Measurements from ENCODE around the gene SETX. TPM values are rescaled to one million over a fixed set of nuclear protein-coding genes. Genes with fewer than 3 reads are reported as not detected.
A peak's percentile ranks its signal among the peaks of the same experiment; 100 is the strongest.

The SETX gene
- total and polyA plus RNA-seq, 10 of the 15 experiments (the other 5 are each of a cell fraction or from before 2014, with no cell fraction given), result 15.8 to 75.7 (median 37.0) TPM

DNA sequence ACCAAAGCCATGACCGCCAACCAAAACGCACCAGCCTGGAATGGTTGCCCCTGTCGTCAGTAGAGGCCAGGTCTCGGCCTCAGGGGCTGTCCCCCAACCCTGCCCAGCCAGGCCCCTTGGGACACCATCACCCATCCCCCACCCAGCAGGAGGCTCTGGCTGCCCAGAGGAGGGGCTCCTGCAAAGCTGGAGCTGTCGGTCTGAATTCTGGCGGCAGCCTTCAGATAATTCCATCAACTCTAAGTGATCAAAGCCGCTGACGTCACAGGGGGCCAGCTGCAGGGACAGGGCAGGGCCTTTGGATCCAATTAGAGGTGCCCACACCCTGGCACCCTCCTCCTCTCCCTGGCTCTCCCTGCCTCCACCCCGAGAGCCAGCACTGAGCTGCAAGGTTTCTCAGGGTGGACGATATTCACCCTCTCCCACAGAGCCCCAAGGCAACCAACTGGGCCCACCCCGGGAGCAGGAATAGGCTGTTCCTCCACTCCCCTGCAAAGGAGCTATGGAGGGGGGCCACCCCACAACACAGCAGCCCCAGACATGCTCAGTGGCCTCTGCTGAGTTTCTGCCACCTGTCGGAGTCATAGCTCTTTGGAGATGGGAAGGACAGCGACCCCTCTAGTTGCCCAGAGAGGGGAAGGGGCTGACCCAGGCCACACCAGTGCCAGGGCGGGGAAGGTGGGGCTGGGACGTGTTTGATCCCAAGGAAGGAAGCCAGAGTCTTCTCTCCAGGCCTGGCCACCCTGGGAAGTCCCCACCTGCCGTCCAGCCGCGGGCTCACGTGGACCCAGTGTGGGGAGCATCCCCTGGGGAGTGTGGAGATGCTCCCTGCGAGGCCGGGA, 114.6 kb downstream of the SETX start:
- ChIA-PET SMC1A (ENCODE audit: uncharacterized antibody, unreplicated experiment) (interaction anchor here (0.9 kb wide), 1 partner anchor 483 kb away, joined by 3 read pairs; no protein-coding TSS in a partner anchor), RAD21 (ENCODE audit: unreplicated experiment) (interaction anchor here (1.1 to 1.2 kb wide), 2 partner anchors 15 to 484 kb away, joined by 3 to 4 read pairs; no protein-coding TSS in a partner anchor), POLR2A (no interaction called here), CTCF (interaction anchor here (0.6 to 8.3 kb wide), 6 partner anchors 11 to 480 kb away, joined by 3 to 155 read pairs (median 6); no protein-coding TSS in a partner anchor)
- Histone ChIP-seq H3K36me3 (ENCODE audit: control insufficient read depth in 2 of 2, insufficient read depth in 2 of 2, low read length in 1 of 2) (no peaks in the 10 kb centered on the region), H3K4me3 (no peak overlapping the region; the same call in 1 of the 2 replicates), H3K9ac (ENCODE audit: control insufficient read depth, insufficient read depth, low read length) (no peak overlapping the region), H3K4me2 (ENCODE audit: control insufficient read depth, insufficient read depth) (peak overlapping the region; percentile 42), H3K27ac (ENCODE audit: control insufficient read depth, insufficient read depth) (no peak overlapping the region), H3K79me2 (ENCODE audit: control insufficient read depth, insufficient read depth, low read length) (no peaks in the 10 kb centered on the region), H2AFZ (ENCODE audit: control insufficient read depth, low read depth, low read length) (peak overlapping the region; percentile 41), H4K20me1 (ENCODE audit: control insufficient read depth, insufficient read depth) (no peaks in the 10 kb centered on the region), H3K4me1 (ENCODE audit: control insufficient read depth, insufficient read depth, low read length) (peaks cover 3% of the 10 kb centered on the region), H3K27me3 (replicated peaks in 1 of 2; ENCODE audit: control insufficient read depth in 2 of 2, insufficient read depth in 2 of 2, low read length in 1 of 2) (peaks cover 0 to 6% of the 10 kb centered on the region in 2 experiments; a peak in 1 of 4 replicates), H3K9me3 (replicated peaks; ENCODE audit: control insufficient read depth, insufficient read depth, low read length) (no peaks in the 10 kb centered on the region)
- no TSS peak for BruUV-seq (replicated peaks)
- intact Hi-C loops (cut with micrococcal nuclease; ENCODE audit: unreplicated experiment), result no loop called here
- WGBS (ENCODE audit: insufficient coverage, insufficient replicate concordance, low lambda C conversion rate, missing lambda C conversion rate), result 48% methylated on average over 21 of the region's 21 CpGs
- peak; percentile 33; the same call in 1 of the 2 replicates for TF ChIP-seq IKZF1 (conservative IDR thresholded peaks at IDR 0.05)
- no peak for TF ChIP-seq ZNF217 (IDR thresholded peaks at IDR 0.05)
- no peak for ATAC-seq
- no peak for DNase-seq (ENCODE audit: low read depth, low spot score)
- in situ Hi-C loops (cut with MboI), result loop anchor here (25.0 kb wide), 1 partner anchor 653 kb away; no protein-coding TSS in a partner anchor
- no peak for FAIRE-seq

DNA sequence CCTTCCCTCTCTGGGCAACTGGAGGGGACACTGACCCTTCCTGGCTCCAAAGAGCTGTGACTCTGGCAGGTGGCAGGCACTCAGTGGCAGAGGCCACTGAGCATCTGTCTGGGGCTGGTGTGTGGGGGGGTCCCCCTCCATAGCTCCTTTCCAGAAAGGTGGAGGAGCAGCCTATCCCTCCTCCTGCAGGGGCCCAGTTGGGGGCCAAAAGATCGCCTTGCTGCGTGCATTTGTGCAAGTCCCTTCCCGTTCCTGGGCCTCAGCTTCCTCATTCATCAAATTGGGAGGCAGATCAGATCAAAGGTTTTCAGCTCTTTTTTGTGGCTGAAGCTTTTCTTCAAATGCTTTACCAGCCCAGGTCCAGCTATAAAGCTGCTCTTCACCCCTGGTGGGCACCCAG, 115.3 kb downstream of the SETX start:
- ChIA-PET CTCF (interaction anchor here (0.6 to 8.3 kb wide), 9 partner anchors 12 to 480 kb away, joined by 3 to 155 read pairs (median 4); no protein-coding TSS in a partner anchor), RAD21 (ENCODE audit: unreplicated experiment) (interaction anchor here (1.1 to 1.2 kb wide), 2 partner anchors 15 to 483 kb away, joined by 3 to 4 read pairs; no protein-coding TSS in a partner anchor), POLR2A (no interaction called here), SMC1A (ENCODE audit: uncharacterized antibody, unreplicated experiment) (interaction anchor here (0.9 kb wide), 1 partner anchor 482 kb away, joined by 3 read pairs; no protein-coding TSS in a partner anchor)
- H3K9ac ChIP-seq (ENCODE audit: control insufficient read depth, insufficient read depth, low read length), result no peak overlapping the region
- no TSS peak for BruUV-seq (replicated peaks)
- H3K4me2 ChIP-seq (ENCODE audit: control insufficient read depth, insufficient read depth), result no peak overlapping the region
- H3K4me1 ChIP-seq (ENCODE audit: control insufficient read depth, insufficient read depth, low read length), result peaks cover 3% of the 10 kb centered on the region
- FAIRE-seq (no peak), DNase-seq (ENCODE audit: low read depth, low spot score) (no peak), ATAC-seq (no peak)
- H2AFZ ChIP-seq (ENCODE audit: control insufficient read depth, low read depth, low read length), result no peak overlapping the region
- H3K27ac ChIP-seq (ENCODE audit: control insufficient read depth, insufficient read depth), result no peak overlapping the region
- no peak overlapping the region for H3K4me3 ChIP-seq
- no peaks in the 10 kb centered on the region for H3K9me3 ChIP-seq (replicated peaks; ENCODE audit: control insufficient read depth, insufficient read depth, low read length)
- no peaks in the 10 kb centered on the region for H4K20me1 ChIP-seq (ENCODE audit: control insufficient read depth, insufficient read depth)
- no peaks in the 10 kb centered on the region for H3K79me2 ChIP-seq (ENCODE audit: control insufficient read depth, insufficient read depth, low read length)
- intact Hi-C loops (cut with micrococcal nuclease; ENCODE audit: unreplicated experiment), result no loop called here
- H3K27me3 ChIP-seq (replicated peaks in 1 of 2; ENCODE audit: control insufficient read depth in 2 of 2, insufficient read depth in 2 of 2, low read length in 1 of 2), result peaks cover 0 to 6% of the 10 kb centered on the region in 2 experiments; a peak in 1 of 4 replicates
- H3K36me3 ChIP-seq (ENCODE audit: control insufficient read depth in 2 of 2, insufficient read depth in 2 of 2, low read length in 1 of 2), result no peaks in the 10 kb centered on the region
- in situ Hi-C loops (cut with MboI), result loop anchor here (25.0 kb wide), 1 partner anchor 652 kb away; no protein-coding TSS in a partner anchor
- 17% methylated on average over 3 of the region's 3 CpGs for WGBS (ENCODE audit: insufficient coverage, insufficient replicate concordance, low lambda C conversion rate, missing lambda C conversion rate)
- TF ChIP-seq BACH1 (IDR thresholded peaks at IDR 0.05; ENCODE audit: borderline replicate concordance) (no peak), ZBED1 (IDR thresholded peaks at IDR 0.05; ENCODE audit: borderline replicate concordance) (no peak), BCL11A (IDR thresholded peaks at IDR 0.05; ENCODE audit: low read depth, low read length) (no peak), HDGF (IDR thresholded peaks at IDR 0.05) (no peak)
- TF ChIP-seq, protein P1, sequence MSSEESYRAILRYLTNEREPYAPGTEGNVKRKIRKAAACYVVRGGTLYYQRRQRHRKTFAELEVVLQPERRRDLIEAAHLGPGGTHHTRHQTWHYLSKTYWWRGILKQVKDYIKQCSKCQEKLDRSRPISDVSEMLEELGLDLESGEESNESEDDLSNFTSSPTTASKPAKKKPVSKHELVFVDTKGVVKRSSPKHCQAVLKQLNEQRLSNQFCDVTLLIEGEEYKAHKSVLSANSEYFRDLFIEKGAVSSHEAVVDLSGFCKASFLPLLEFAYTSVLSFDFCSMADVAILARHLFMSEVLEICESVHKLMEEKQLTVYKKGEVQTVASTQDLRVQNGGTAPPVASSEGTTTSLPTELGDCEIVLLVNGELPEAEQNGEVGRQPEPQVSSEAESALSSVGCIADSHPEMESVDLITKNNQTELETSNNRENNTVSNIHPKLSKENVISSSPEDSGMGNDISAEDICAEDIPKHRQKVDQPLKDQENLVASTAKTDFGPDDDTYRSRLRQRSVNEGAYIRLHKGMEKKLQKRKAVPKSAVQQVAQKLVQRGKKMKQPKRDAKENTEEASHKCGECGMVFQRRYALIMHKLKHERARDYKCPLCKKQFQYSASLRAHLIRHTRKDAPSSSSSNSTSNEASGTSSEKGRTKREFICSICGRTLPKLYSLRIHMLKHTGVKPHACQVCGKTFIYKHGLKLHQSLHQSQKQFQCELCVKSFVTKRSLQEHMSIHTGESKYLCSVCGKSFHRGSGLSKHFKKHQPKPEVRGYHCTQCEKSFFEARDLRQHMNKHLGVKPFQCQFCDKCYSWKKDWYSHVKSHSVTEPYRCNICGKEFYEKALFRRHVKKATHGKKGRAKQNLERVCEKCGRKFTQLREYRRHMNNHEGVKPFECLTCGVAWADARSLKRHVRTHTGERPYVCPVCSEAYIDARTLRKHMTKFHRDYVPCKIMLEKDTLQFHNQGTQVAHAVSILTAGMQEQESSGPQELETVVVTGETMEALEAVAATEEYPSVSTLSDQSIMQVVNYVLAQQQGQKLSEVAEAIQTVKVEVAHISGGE (CRISPR knock-in tag; IDR thresholded peaks at IDR 0.05), result no peak

All from GM12878 (cell line).